Inflammatory macrophage treated with lipopolysaccharide for 1 hour (primary cell): ENCODE data around the gene S1PR2.
"Not testable (repeated sequence)": the region's sequence is repeated elsewhere in the genome, so short reads cannot be mapped to it uniquely, and the experiment has no call there.

Source experiments
- DNase-seq, 2 donors: peaks; one replicate each; pipeline ENCODE4 v3.0.0-alpha.2; 2020 to 2022

Gene S1PR2

DNA sequence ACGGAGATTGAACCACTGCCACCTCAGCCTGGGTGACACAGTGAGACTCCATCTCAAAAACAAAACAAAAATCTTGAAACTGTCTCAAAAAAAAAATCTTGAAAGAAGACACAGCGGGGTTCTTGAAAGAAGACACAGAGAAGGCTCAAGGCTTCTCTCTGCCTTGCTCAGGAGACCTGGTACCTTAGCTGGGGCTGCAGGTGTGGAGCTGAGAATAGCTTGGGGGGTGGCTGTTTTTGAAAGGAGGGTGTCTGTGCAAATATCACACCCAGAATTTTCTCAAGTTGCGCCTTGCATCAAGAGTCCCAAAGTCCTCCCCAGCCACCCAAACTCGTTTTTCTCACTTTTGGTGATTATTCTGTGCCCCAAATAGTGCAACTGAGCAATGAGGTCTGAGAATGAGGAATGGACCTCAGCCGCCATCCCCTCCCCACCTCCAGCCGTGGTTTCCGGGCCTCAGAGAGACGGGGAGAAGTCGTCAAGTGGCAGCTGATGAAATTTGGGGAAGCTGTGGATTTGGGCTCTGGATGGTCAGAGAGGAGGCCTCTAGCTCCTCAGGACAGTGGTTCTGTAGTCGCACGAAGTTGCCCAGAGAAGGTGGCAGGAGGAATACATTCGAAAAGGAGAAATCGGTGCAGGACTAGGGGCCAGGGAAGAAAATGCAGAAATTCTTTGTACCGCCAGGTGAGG lies 8.8 kb downstream of the S1PR2 start:
- peak; percentile 58 to 69 for DNase-seq

DNA sequence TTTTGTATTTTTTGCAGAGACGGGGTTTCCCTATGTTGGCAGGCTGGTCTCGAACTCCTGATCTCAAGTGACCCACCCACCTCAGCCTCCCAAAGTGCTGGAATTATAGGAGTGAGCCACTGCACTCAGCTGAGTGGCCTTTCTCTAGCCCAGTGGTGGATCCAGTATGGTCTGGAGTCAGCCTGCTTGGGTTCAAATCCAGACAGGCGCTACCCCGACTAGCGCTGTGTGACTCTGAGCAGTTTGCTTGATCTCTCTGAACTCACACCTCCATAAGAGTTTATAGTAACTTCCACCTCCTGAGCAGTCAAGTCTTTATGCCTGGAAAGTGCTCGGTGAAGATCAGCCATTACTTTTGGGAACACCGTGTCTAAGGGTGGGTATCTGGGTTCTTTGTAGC lies 10.4 kb downstream of the S1PR2 start:
- no peak for DNase-seq

DNA sequence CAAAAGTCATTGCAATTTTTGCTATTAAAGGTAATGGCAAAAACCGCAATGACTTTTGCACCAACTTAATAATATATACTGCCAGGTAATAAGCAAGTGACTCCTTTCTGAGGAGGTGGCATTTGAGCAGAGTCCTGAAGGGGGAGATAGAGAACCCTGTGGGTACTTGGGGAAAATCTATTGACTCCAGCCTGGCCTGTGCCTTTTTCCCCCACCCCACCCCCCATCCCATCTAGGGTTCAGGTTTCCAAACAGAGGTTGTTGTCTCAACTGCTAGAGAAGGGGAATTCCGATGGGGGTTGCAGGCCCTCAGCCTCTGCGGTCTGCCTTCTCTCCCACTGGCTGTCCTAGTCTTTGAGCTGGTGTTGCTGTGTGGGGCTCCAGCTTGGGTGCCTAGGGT lies 11.5 kb downstream of the S1PR2 start:
- peak; percentile 56 to 68 for DNase-seq

DNA sequence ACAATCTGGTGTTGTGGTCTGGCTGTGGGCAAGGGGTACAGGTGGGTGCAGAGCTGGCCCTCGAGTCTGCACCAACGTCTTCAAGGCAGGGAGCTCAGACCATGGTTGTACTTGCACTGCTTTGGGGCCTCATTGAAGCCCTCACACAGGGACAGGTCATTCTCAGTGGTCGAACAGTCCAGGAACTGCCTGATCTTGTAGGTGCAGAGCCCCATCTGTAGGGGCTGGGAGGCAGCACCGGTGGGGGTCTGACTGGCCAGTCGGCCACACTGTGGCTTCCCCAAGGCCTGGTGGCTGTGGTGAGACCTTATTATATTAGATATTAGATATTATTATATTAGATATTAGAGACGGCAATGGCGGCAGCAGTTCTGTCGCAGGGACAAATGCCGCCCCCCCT lies 14.0 kb downstream of the S1PR2 start:
- no peak for DNase-seq

DNA sequence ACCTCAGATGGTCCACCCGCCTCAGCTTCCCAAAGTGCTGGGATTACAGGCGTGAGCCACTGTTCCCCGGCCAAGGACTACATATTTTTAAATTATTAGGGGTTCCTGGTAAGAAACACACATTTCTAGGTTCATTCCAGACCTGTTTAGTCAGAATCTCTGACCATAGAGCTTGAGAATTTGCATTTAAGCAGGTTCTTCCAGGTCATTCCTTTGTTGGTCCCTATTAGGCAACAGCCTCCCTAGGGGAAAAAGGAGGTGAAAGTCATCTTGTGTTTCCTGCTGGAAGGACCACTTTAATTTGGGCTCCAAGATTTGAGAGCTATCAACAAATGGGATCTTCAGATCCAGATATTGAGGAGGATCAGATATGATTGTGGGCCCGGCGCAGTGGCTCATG lies 16.3 kb downstream of the S1PR2 start:
- DNase-seq: no peak

DNA sequence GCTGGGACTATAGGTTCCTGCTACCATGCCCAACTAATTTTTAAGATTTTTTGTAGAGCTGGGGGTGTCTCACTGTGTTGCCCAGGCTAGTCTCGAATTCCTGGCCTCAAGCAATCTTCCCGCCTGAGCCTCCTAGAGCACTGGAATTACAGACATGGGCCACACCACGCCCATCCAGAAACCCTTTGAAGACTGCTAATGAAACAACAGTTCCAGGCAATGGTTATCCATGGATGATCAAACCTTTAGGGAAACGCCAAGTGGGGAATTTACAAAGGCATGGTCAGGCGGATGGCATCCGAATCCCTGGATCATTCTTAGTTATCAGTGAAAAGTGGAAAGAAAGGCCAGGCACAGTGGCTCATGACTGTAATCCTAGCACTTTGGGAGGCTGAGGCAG lies 19.4 kb downstream of the S1PR2 start:
- no peak for DNase-seq

DNA sequence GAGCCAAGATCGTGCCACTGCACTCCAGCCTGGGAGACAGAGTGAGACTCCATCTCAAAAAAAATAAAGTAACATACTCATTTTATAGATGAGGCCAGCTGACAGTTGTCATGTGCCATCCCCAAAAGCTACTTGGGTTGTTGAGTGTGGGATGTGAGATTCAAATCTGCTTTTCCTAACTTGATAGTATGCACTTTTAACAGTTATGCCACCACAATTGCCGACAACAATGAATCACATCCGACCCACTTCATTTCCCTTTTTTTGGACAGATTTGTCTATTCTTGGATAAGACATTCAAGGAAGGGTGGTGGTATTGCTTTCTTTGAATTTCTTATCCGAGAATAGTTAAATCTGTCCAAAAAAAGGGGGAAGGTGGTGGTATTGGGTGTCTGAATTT lies 20.1 kb downstream of the S1PR2 start:
- DNase-seq: peak; percentile 76 to 77

DNA sequence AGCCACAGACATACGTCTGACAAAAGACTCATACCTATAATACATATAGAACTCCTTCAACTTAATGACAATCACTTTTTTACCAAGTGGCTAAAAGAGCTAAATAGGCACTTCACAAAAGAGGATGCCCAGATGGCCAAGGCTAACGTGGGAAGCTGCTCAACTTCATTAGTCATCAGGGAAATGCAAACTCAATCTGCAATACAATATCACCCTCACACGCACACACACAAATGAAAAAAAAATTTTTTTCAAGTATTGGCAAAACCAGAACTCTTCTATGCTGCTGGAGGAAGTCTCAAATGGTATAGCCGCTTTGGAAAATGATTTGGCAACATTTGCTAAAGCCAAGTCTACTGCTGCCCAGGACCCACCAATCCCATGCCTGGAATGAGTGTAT lies 21.8 kb downstream of the S1PR2 start:
- peak; percentile 83 to 94 for DNase-seq

DNA sequence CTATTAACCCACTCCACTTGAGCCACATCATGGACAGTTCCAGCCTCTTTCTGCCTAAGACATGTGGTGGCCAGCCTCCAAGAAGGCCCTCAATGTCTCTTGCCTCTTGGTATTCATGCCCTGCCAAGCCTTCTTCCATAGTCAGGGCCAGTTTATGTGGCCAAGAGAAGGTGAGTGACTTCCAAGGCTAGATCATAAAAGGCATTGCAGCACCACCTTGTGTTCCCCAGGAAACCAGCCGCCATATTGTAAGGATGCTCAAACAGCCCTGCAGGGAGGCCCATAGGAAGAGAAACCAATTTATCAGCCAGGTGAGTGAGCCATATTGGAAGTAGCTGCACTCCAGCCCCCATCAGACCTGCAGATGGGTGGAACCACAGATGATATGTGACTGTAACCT lies 24.1 kb downstream of the S1PR2 start:
- no peak for DNase-seq

DNA sequence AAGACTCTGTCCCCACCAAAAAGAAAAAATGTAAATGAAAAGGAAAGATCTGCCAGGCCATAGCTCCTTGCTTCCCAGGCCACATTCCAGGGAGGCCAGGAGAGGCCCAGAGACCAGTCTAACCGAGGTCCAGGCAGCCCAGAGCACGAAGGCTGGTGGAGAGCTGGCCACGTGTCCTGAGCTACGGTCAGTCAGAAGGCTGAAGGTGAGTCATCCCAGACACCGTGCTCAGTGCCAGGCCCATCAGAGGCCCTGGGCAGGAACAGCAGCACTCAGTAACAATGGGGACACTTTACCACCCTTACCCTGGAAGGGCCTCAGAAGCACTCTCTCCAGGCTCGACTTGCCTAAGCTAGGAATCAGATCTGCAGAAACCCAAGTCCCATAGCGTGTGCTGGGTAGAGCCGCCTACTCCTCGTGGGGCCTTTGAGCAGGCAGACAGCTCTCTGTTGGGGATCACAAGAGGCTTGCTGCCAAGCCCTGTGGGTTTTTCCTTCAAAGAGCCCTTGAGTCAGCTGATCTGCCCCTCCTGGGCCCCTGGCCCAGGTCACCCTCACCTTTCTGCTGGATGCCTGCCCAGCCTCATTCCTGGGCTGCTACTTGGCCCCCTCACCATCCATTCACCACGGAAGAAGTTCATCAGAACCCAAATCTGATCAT lies 24.8 kb downstream of the S1PR2 start:
- no peak for DNase-seq

DNA sequence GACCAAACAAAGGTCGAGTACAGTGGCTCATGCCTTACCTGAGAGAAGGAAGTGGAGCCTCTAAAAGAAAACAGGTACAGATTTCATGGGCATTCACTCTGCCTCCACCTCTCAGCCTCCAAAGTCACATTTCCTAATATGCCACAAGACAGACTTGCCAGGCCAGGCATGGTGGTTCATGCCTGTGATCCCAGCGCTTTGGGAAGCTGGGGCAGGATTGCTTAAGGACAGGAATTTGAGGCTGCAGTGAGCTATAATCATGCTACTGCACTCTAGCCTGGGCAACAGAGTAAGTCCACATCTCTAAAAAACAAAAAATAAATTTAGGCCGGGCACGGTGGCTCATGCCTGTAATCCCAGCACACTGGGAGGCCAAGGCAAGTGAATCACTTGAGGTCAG lies 25.5 kb downstream of the S1PR2 start:
- no peak for DNase-seq

DNA sequence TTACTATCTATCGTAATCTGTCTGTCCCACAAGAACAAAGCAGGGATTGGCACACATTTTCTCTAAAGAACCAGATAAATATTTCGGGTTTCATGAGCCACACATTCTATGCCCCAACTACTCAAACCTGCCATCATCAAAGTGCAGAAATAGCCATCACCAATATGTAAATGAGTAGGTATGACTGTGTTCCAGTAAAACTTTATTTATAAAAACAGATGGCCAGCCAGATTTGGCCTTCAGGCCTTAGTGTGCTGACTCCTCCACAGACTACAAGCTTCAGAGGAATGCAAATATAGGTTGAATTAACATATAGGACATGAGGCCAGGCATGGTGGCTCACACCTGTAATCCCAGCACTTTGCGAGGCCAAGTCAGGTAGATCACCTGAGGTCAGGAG lies 27.4 kb downstream of the S1PR2 start:
- no peak for DNase-seq

DNA sequence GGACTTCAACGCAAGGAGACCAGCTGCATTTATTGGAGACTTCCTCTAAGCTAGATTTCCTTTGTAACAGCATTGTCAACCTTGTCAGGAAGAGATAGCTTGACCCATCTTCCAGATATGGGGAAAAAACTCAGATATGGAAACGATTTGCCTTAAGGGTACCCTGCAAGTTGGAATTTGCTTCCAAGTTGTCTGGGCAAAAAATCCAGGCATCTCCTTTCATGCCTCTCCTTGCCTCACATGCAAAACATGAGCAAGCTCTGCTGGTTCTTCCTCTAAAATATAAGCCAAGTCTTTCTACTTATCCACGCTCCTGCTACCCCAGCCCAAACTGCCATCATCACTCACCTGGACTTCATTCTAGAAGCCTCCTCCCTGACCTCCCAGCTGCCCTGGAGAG lies 30.0 kb downstream of the S1PR2 start:
- no peak for DNase-seq

DNA sequence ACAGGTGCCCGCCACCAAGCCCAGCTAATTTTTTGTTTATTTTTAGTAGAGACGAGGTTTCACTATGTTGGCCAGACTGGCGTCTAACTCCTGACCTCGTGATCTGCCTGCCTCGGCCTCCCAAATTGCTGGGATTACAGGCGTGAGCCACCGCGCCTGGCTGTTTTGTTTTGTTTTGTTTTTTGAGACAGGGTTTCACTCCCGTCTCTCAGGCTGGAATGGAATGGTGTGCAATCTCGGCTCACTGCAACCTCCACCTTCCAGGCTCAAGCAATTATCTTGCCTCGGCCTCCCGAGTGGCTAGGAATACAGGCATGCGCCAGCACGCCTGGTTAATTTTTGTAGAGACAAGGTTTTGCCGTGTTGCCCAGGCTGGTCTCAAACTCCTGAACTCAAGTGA lies 31.0 kb downstream of the S1PR2 start:
- DNase-seq: not testable (repeated sequence)

DNA sequence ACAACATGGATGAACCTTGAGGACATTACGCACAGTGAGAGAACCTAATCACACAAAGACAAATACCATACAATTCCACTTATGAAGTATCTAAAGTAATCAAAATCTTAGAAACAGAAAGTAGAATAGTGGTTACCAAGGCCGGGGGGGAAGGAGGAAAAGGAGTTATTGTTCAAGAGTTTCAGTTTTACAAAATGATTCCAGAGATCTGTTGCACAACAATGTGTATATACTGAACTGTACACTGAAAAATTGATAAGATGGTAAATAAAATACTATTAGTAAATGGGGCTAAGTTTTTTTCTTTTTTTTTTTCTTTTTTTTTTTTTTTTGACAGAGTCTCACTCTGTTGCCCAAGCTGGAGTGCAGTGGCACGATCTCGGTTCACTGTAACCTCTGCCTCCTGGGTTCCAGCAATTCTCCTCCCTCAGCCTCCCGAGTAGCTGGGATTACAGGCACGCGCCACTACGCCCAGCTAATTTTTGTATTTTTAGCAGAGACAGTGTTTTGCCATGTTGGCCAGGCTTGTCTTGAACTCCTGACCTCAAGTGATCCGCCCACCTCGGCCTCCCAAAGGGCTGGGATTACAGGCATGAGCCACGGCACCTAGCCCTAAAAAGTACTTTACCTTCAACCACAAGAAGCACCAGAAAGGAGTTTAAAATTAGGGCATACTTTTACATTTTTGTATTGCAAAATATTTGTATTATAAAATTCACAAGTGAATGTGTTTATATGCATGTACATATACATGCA lies 32.1 kb downstream of the S1PR2 start:
- peak; percentile 79 to 83 for DNase-seq

DNA sequence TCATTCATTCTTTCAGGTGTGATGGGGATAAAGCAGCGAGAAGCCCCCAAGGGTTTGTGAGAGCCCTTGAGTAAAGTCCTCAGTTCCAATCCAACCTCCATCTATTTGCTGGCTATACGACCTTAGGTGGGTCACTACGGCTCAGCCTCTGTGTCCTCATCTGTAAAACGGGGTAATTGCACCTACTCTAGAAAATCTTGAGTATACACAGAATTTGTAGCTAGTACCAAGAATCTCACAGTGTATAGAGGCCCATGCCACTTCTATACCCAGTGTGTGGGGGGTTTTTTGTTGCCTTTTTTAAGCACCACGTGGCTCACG lies 36.0 kb downstream of the S1PR2 start:
- DNase-seq: no peak

DNA sequence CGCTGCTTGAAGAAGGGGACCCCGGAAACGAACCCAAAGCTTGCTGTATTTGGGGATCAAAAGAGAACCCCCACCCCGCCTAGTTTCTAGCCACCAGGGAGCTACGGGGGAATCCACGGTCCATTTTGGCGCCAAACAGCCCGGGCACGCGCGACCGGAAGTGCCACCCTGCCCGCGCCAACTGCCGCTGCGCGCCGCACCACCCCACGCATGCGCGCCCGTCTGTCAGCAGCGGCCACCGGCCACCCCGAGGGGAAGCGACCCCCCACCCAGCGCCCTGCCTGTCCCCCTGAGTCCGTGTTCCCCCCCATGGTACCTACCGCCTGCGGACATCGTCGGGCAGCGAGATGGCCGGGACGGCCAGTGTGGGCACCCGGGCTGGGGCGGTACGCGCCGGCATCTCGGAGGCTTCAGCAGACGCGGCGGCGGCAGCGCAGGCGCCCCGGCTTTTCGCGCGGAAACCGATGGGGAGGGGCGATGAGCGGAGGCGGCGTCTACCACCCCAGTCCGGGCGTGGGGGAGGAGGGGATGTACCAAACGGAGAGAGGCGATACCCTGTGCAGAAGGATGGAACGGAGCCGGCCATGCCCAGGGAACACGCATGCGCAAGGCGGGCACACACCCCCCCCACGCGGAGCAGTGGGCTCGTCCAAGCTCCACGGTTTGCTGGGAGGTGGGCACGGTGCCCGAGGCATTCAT lies 36.5 kb downstream of the S1PR2 start, which contains the start of gene DNMT1:
DNMT1 (minus strand) TSS at position 454 of the 699 bp plus-strand sequence; CDS start at position 400, 54 bp downstream.
- peak; percentile 92 to 97 for DNase-seq

DNA sequence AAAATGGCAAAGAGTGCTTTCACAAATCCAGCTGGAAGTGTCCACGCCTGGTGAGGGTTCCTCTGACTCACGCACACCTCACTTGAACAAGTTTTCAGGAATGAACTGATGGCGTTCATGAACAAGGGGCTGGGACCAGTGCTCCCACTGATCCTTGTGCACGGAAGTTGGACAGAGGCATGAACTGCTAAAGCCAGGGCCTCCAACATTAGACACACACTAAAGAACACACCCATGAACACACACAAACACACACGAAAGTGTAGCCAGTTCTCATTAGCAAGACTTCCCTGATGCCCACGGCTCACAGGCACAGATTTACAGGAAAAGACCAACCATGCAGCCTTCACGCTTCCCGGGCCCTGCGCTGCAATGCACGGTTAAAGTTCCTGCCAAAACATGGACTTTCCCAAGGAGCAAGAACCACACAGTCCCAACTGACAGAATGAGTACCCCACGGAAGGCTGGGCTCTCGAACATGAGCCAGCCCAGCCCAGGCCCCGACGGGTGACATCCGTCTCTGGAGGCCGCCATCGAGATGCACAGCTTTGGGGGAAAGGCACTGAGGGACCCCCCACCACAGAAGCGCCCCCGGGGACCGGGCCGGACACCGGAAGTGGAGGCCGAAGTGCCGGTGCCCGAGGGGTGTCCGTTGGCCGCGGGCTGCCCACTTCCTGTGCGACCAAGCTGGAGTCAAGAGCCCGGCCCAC lies 37.2 kb downstream of the S1PR2 start:
- DNase-seq: no peak

DNA sequence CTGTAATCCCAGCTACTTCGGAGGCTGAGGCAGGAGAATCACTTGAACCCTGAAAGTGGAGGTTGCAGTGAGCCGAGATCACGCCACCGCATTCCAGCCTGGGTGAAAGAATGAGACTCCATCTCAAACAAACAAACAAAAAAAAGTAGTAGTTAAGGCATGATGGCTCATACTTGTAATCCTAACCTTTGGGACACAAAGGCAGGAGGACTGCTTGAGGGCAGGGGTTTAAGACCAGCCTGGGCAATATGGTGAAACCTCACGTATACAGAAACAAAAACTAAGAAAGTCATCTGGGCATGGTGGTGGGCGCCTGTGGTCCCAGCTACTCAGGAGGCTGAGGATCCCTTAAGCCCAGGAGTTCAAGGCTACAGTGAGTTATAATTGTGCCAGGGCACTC lies 38.2 kb downstream of the S1PR2 start:
- DNase-seq: no peak

DNA sequence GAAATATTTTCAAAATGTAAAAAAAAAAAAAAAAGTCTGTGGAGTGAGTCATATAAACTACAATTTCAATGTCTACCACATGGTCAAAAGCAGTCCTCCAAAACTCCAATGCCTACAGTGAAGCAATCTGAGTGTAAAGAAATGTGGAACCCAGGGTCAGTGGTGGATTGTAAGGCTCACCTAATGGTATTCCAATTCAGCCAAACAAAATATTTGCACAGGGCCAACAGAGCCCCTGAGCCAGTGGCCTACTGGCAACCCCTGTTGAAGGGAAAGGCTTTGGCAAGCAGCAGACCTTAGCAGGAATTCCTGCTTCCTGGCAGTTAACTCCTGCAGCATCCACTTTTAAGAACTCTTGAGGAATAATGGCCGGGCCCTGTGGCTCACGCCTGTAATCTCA lies 39.8 kb downstream of the S1PR2 start:
- no peak for DNase-seq

DNA sequence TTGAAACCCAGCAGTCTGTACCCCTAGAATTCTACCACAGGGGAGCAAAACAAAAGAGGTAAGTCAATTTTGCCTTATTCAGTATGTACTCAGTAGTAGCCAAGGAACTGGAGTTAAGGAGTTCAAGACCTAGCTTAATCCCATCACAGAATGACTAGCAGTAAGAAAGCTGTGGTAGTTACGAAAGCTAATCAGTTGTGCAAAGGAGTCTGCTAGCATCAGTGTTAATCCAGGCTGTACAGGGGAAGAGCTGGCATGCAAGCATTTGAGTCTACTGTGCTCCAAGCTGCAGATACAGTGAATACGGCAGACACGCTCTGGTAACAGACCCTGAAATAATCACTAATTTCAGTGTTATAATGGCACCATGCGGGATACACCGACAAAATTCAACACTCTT lies 41.1 kb downstream of the S1PR2 start:
- no peak for DNase-seq

DNA sequence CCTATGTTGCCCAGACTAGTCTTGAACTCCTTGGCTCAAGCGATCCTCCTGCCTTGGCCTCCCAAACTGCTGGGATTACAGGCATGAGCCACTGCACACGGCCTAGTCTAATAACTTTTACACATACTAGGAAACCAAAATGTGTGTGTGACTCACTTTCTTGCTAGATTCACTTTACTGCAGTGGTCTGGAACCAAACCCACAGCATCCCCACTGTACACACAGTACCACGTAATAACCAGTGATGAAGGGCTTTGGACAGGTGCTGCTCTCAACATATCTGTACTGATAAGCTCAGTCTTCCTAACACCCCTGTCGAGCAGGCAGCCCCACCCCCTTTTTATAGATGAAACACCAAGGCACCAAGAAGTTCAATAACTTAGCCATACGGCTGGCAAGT lies 41.5 kb downstream of the S1PR2 start:
- DNase-seq: no peak

DNA sequence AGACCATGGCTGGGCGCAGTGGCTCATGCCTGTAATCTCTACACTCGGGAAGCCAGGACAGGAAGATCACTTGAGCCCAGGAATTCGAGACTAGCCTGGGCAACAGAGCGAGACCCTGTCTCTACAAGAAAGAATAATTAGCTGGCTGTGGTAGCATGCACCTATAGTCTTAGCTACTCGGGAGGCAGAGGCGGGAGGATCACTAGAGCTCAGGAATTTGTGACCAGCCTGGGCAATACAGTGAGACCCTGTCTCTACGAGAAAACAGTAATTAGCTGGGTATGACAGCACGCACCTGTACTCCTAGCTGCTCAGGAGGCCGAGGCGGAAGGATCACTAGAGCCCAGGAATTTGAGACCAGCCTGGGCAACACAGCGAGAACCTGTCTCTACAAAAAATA lies 43.8 kb downstream of the S1PR2 start:
- no peak for DNase-seq
